HG03095 (cell line): ENCODE data around the gene STXBP2.

ENCODE experiments used
- ATAC-seq: cut with Tn5 transposase; IDR thresholded peaks from one replicate; pipeline ENCODE4 v1.9.1; 2021; ENCODE audit warnings: moderate library complexity; ENCODE audit not compliant: unreplicated experiment

STXBP2 gene

DNA sequence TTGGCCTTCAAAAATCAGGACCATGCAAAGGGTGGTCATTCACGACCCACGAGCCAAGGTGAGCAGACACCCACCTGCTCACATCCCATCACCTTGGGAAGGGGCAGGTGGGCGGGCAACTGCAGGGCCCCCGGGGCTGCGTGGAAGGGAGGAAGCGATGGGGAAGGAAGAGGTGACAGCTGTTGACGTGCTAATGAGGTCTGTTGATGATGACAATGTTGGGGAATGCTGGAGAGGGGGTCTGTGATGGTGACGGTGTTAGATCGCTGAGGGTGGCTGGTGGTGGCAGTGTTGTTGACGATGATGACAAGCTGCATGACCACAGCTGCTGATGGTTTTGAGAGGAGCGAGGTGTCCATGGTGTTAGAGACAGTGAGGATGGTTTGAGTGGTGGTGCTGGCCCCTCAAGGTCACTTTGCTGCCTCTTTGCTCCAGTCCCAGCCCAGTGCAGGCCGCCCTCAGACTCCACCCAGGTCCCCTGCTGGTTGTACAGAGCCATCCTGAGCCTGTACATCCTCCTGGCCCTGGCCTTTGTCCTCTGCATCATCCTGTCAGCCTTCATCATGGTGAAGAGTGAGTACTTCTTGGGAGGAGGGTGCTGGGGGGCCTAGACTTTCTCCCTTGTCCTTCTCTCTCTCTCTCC lies 40.9 kb downstream of the STXBP2 start:
- ATAC-seq: no peak

DNA sequence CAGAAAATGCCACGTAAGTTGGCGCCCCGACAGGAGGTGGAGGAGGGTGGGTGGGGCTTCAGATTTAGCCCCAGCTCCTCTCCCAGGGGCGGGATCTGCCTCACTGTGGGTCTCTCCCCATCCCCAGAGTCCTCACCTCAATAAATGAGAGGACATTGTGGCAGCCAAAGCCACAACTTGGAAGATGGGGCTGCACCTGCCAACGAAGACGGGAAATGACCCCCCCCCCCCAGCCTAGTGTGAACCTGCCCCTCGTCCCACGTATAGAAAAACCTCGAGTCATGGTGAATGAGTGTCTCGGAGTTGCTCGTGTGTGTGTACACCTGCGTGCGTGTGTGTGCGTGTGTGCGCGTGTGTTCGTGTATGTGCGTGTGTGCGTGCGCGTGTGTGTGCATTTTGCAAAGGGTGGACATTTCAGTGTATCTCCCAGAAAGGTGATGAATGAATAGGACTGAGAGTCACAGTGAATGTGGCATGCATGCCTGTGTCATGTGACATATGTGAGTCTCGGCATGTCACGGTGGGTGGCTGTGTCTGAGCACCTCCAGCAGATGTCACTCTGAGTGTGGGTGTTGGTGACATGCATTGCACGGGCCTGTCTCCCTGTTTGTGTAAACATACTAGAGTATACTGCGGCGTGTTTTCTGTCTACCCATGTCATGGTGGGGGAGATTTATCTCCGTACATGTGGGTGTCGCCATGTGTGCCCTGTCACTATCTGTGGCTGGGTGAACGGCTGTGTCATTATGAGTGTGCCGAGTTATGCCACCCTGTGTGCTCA lies 42.3 kb downstream of the STXBP2 start:
- no peak for ATAC-seq

DNA sequence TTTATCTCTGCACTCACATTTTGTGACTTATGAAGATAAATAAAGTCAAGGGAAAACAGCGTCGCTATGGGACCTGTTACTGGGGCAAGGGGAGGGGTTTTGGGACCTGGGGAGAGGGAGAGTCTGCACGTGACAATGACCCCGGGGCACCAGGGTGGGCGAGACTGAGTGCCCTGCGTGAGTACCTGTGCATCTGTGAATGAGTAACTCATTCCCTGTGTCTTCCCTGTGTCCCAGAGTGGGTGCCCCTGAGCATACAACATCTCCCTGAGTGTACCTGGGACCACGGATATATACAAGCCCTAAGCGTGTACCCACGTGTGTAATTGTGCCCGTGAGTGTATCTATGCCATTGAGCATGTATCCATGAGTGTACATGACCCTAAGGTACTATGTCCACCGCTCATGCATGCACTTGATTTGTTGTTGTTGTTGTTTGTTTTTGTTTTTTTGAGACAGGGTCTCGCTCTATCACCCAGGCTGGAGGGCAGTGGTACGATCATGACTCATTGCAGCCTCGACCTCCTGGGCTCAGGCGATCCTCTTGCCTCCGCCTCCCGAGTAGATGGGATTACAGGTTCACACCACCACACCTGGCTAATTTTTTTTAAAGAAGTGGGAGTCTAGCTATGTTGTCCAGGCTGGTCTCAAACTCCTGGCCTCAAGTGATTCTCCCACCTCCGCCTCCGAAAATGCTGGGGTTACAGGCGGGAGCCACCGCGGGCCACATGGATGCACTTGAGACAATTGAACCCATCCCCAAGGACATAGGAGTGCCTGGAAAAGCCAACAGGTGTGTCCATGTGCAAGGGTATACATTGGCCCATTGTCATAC lies 43.1 kb downstream of the STXBP2 start:
- ATAC-seq: no peak

DNA sequence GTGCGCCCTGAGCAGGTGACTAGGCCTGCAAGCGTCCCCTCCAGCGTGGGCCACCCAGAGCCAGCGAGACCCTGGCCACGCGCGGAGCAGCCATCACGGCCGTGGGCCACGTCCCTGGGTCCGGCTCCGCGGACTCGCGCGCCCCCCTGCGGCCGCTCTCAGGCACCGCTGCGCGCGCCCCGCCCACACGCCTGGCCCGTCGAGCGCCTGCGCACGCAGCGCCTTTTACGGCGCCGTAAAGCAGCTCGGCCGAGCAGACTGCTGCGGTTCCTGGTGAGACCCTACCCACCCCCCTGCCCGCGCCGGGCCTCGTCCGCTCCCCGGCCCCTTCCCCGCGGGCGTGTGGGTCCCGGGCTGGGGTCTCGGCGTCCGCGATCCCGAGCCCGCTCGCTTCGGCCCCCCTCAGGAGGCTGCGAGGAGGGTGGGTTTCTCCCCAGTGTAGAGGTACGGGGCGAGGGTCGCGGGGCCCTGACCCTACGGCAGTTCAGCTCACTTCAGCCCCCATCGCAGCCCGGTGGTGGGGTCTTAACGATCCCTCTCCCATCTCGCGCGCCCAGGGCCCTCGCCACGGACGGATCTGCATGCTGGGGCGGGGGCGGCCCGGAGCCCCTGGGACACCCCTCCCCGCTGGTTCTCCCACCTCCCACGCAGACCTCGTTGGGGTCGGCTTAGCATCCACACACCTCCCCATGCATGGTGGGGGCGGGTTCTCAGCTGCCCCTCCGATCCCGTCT lies 43.9 kb downstream of the STXBP2 start, which contains the start of gene TRAPPC5:
TSS of gene TRAPPC5 (plus strand) at position 228 of the 734 bp plus-strand sequence. CDS start 1,421 bp downstream, outside the sequence.
- peak; percentile 43 for ATAC-seq

DNA sequence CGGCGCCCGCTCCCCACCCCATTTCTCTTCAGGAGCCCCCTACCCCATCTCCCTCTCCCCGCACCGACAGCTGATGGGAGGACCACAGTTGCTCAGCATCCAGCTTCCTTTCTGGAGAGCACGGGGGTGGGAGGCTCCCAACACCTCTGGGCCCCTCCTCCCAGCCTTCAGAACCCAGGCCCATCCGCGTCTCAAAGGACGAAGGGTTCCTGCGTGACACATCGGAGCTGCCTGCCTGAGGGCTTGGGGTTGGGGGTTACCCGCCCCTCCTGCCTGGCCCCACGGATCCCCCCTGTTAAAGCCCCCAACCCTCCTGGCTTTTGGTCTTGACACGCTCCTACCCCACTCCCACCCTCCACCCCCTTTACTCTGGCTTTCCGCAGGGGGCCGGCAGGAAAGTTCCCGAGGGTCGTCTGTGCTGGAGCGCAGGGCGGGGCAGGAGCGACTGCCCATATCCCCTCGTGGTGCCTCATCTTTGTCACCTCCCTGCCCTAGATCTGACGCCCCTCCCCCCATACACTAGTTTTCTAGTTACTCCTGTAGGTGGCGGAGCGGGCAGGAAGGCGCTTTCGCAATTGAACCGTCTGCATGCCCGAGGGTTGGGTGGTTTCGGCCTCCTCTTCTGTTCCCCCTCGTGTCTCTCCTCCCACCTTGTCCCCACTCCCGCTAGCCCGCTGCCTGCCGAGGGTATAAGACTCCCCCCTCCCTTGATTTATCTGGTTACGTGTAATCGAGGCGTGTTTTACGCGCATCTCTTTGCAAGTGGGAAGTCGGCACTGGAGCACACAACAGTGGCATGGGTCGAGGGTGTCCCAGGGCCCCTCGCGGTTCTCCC lies 44.6 kb downstream of the STXBP2 start:
- no peak for ATAC-seq

DNA sequence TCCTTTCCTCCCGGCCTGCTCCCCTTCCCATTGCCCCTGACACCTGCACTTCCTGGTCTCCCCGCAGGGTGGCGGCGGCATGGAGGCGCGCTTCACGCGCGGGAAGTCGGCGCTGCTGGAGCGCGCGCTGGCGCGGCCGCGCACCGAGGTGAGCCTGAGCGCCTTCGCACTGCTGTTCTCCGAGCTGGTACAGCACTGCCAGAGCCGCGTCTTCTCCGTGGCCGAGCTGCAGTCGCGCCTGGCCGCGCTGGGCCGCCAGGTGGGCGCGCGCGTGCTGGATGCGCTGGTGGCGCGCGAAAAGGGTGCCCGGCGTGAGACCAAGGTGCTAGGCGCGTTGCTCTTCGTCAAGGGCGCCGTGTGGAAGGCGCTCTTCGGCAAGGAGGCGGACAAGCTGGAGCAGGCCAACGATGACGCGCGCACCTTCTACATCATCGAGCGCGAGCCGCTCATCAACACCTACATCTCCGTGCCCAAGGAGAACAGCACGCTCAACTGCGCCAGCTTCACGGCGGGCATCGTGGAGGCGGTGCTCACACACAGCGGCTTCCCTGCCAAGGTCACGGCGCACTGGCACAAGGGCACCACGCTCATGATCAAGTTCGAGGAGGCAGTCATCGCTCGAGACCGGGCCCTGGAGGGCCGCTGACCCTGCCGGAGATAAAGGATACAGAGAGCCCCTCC lies 45.4 kb downstream of the STXBP2 start:
- no peak for ATAC-seq

DNA sequence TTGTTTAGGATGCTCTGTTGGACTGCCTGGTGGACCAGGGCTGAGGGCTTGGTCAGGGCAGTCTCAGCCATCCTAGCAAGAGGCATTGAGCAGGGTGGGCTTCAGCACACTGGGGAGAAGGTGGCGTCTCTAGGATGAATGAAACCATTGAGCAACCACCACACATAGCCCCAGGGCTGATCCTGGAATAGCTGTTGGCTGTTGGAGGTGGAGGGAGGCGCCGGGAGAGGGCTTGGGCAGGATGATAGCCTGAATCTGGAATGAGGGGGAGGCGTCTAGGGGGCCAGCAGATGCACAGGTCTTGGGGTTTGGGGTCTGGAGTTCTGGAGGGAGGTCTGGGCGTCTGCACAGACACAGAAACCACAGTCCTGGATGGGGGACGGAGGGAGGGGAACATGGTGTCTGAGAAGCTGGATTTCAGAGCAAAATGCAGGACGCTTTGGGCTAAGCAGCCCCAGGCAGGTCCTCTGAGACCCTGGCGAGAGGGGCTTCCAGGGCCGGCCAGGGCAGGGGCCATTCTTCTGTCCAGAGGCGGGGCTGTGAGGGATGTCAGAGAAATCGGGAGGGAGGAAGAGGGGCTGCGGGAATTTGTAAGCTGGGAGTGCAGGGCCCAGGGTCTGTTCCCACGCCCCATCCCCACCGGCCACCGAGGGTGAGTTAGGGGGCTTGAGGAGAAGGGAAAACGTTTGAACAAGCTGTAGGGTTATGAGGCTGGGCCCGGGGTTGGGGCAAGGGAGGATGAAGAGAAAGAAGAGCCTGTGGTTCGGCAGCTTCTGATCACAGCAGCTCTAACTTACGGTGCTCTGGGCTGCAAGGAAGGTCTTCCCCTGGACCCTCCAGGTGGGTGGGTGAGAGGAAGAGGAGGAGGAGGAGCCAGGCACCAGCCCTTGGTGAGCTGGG lies 48.9 kb downstream of the STXBP2 start:
- ATAC-seq: no peak

DNA sequence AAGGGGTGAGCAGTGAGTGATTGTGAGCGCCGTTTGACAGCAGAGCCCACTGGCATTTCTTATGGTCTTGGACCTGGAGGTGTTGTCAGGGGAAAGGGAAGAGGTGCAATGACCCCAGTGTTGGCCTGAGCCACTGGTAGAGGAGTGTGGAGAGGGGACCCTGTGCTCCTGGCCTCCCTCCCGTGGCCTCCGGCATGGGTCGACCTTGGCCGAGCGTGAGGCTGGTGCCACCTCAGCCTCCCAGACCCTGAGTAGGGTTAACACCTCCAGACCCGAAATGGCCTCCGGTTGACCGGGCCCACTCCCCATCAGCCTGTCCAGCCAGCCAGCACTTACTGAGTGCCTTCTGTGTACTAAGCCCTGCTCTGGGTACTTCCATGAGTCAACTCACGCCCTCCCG lies 50.3 kb downstream of the STXBP2 start:
- ATAC-seq: no peak

DNA sequence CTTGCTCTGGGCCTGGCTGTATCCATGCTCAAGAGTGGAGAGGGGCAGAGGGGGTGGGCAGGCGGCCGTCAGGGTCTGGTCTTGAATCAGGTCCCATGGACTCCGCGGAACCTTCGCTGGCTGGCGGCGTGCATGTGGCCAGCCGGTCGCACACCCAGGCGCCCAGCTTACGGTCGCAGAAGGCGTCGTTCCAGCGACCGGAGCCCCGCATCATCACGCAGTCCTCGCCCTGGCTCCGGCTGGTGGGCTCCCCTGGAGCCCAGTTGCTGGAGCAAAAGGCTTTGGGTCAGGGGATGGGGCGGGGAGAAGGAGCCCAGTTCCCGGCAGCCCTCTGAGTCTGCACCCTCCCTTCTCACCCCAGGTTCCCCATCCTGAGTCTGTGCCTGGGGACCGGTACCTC lies 52.3 kb downstream of the STXBP2 start:
- no peak for ATAC-seq

DNA sequence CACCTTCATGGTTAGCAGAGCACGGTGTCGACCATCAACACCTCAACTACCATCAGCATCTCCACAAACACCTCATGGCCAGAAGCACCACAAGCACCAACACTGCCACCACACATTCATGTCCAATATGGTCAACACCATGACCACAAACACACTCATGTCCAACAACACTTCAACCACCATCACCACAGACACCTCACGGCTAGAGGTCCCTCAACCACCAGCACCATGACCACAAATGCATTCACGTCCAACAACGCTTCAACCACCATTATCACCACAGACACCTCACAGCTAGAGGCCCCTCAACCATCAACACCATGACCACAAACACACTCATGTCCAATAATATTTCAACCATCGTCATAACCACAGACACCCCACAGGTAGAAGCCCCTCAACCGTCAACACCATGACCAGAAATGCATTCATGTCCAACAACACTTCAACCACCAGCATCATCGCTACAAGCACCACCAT lies 53.9 kb downstream of the STXBP2 start:
- no peak for ATAC-seq

DNA sequence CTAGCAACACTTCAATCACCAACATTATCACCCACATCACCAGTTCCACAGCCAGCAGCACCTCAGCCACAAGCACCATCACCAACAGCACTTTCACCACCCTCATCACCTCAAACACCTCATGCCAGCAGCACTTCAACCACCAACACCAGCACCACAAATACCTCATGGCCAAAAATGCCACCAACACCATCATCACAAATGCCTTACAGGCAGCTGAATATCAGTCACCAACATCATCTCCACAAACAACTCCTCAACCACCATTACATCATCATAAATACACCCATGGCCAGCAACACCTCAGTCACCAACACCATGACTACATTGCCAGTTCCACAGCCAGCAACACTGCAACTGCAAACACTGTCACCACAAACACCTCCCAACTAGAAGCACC lies 54.6 kb downstream of the STXBP2 start:
- ATAC-seq: no peak

DNA sequence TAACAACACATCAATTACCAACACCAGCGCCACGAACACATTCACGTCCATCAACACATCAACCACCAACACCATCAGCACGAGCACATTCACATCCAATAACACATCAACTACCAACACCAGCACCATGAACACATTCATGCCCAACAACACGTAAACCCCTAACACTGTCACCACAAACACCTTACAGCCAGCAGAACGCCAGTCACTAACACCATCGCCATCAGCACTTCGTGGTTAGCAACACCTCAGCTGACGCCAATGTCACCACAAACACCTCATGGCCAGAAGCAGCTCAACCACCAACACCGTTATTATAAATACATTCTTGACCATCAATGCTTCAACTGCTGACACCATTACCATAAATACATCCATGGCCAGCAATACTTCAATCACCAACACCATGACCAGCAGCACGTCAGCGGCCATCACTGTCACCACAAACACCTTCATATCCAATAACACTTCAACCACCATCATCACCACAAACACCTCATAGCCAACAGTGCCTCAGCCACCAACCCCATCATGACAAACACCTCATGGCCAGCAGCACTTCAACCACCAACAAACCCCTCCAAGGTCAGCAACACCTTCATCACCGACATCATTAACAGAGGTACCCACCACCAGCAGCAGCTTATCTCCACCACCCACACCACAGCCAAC lies 55.6 kb downstream of the STXBP2 start:
- ATAC-seq: no peak

DNA sequence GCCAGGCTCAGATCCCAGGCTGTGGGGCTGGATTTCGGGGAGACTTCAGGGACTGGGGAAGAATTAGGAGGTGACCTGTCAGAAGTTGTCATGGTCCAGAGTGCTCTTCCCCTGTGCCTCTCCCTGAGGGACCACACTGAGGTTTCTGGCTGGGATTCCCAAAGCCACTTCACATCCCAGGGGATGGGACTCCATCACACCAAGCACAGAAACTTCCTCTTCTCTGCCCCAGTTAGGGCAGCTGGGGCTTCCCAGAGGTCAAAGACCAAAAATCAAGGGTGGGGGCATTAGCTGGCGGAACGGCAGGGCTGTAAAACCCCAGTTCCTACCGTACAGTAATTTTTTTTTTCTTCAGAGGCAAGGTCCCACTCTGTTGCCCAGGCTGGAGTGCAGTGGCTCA lies 57.6 kb downstream of the STXBP2 start:
- no peak for ATAC-seq
